GM12891 (cell line): ENCODE data around the gene KCNQ1OT1.

Experiments
- DNase-seq: peaks from one replicate; pipeline ENCODE4 v3.0.0; 2011; ENCODE audit warnings: low spot score; ENCODE audit not compliant: insufficient read length
- FAIRE-seq: peaks from 2 replicates; lab custom pipeline; 2011; peaks lifted over from hg19 to GRCh38; lab: Jason Lieb, UNC
- PAX5 ChIP-seq: IDR thresholded peaks from 2 replicates; pipeline ENCODE4 v1.6.1; 2011; ENCODE audit warnings: low read length, moderate library complexity, mild to moderate bottlenecking; ENCODE audit not compliant: insufficient read depth, severe bottlenecking
- POLR2A ChIP-seq: IDR thresholded peaks from 2 replicates; pipeline ENCODE4 v1.6.1; 2011; ENCODE audit warnings: low read depth, low read length, control low read depth
- POLR2AphosphoS5 ChIP-seq: IDR thresholded peaks from 2 replicates; pipeline ENCODE4 v1.6.1; 2011; ENCODE audit warnings: low read depth, low read length, control low read depth
- POU2F2 ChIP-seq: IDR thresholded peaks from 2 replicates; pipeline ENCODE4 v1.6.1; 2011; ENCODE audit warnings: low read depth, mild to moderate bottlenecking, control low read depth, low read length, moderate library complexity
- SPI1 ChIP-seq: IDR thresholded peaks from 2 replicates; pipeline ENCODE4 v1.6.1; 2011; ENCODE audit warnings: low read depth, low read length, control low read depth
- TAF1 ChIP-seq: IDR thresholded peaks from 2 replicates; pipeline ENCODE4 v1.6.1; 2011; ENCODE audit warnings: low read depth, low read length, control low read depth

Gene KCNQ1OT1

GRCh38 chr11:2609345-2609744, 90.4 kb downstream of the KCNQ1OT1 start:
- FAIRE-seq: no peak
- TF ChIP-seq PAX5: no peak
- no peak for TF ChIP-seq POLR2AphosphoS5
- TF ChIP-seq POU2F2: no peak
- TF ChIP-seq SPI1: no peak
- TF ChIP-seq TAF1: no peak
- no peak for TF ChIP-seq POLR2A

GRCh38 chr11:2599561-2600189, 100.1 kb downstream of the KCNQ1OT1 start:
- TF ChIP-seq POLR2AphosphoS5 (no peak), PAX5 (no peak), SPI1 (no peak), POU2F2 (no peak), POLR2A (no peak), TAF1 (no peak)
- DNase-seq: no peak
- no peak for FAIRE-seq

More at GRCh38 chr11:2609345-2609744, 90.4 kb downstream of the KCNQ1OT1 start:
- no peak for DNase-seq

DNA sequence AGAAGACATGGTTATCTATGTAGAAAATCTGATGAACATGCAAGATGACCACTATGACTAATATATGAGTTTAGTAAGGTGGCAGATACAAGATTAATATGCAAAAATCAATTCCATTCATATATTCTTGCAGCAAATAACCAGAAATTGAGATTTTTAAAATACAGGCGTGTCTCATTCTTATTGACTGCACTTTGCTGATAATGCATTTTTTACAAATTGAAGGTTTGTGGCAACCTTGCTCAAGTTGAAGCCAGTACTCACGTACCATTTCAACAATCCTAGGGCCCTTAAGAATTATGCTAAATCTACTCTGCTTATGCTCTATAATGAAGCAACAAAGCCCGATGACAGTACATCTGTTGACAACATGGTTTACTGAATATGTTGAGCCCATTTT, 104.6 kb downstream of the KCNQ1OT1 start:
- TF ChIP-seq PAX5 (no peak), POLR2A (no peak), TAF1 (no peak), SPI1 (no peak), POU2F2 (no peak), POLR2AphosphoS5 (no peak)
- FAIRE-seq (no peak), DNase-seq (no peak)

DNA sequence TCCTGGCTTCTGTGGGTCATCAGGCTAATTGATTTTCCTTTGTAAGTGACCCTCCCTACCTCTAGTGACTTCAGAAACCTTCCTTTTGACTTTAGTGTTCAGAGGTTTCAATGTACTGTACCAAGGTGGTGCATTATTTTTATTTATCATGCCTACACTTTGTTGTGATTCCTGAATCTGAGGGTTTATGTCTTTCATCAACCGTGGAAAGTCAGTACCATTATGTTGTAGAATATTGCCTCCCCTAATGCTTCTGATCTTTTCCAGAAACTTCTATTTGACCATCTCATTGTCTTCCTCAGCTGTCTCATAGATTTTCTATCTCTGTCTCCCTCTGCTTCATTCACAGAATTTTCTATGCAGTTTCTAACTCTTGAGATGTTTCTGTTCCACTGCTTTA, 105.5 kb downstream of the KCNQ1OT1 start:
- FAIRE-seq (no peak), DNase-seq (no peak)
- no peak for TF ChIP-seq POU2F2
- no peak for TF ChIP-seq PAX5
- TF ChIP-seq POLR2A: no peak
- no peak for TF ChIP-seq TAF1
- no peak for TF ChIP-seq POLR2AphosphoS5
- TF ChIP-seq SPI1: no peak

DNA sequence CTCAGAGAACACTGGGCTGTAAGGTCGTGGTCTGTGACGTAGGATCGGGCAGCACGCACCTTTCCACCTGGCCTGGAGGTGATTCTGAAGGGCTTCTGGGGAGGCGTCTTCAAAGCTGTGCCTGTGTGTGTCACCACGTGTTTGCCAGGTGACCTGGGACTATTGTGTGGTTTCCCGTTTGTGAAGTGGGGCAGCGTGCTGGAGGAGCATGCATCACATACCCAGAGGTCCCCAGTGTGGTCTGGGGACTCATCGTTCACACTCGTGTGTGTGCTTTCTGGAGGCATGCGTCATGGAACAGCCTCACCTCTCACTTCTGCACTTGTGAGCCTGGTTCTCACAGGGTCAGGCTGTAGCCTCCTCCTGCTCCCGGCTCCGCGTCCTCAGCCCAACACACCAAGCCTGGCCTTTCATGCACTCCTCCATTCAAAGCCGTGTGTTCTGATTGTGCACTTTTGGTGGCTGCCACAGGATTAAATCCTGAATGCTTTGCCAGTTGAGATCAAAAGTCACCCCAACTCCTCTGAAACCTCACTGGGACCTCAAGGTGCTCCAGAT, 106.3 kb downstream of the KCNQ1OT1 start:
- FAIRE-seq (no peak), DNase-seq (no peak)
- TF ChIP-seq TAF1: no peak
- no peak for TF ChIP-seq POLR2AphosphoS5
- TF ChIP-seq PAX5: no peak
- no peak for TF ChIP-seq POLR2A
- TF ChIP-seq POU2F2: no peak
- TF ChIP-seq SPI1: no peak

- DNase-seq (peak; percentile 8), FAIRE-seq (no peak)
- no peak for TF ChIP-seq SPI1
- TF ChIP-seq POLR2A: no peak
- no peak for TF ChIP-seq TAF1
- no peak for TF ChIP-seq PAX5
- TF ChIP-seq POLR2AphosphoS5: no peak
- TF ChIP-seq POU2F2: no peak
Measured at GRCh38 chr11:2592559-2593392, 107.0 kb downstream of the KCNQ1OT1 start.

DNA sequence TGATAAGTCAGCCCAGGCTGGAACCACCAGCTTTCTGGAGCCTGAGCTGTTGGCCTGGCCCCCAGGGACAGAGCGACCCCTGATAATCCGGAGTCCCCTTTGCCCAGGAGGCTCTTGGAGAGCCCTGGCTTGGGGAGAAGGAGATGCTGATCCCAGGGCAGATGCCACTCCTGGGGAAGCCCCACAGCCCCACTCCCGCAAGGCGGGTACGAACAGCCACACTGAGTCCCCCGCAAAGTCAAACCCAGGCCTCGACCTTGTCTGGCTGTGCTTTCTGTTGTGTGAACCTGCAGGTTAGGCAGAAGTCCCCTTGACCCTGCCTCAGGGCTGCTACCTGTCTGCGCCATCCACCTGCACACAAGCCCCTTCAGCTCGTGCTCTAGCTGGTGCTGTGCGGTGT, 108.0 kb downstream of the KCNQ1OT1 start:
- TF ChIP-seq SPI1 (no peak), POLR2A (no peak), POU2F2 (no peak), POLR2AphosphoS5 (no peak), TAF1 (no peak), PAX5 (no peak)
- FAIRE-seq: no peak
- peak; percentile 5 for DNase-seq

DNA sequence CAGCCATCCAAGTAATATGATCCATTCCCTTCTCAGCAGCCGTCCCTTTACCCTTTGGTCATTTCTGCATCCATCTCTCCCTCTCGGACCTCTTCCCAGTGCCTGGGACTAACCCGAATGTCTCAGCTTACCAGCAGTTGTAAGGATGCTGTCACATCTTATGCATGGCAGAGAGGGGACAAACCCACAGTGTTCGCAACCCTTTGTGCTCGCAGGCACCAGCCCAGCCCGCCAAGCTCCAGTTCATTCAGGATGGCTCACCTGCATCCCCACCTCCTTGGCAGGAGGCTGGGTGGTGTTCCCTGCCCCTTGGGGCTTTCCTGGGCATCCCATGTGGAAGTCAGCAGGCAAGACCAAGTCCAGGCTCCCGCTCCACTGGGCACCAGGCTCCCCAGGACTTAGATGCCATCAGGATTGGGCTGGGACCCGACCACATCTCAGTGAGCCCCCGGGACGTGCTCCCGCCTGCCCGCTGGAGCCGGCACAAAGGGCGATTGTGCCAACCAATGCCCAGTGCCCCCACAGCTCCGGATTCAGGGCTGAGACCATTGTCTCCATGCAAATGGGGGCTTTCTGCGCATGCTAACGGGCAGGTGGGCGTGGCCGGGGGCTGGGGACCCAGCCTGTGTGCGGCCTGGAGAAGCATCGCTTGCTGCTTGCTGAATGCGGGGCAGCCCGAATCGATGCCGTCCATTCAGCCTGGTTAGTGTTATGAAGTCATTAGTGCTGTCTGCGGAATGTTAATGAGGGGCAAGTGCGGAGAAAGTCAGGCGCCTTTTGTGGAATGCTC, 108.6 kb downstream of the KCNQ1OT1 start:
- TF ChIP-seq TAF1: no peak
- TF ChIP-seq POLR2A: no peak
- no peak for TF ChIP-seq SPI1
- no peak for TF ChIP-seq PAX5
- no peak for TF ChIP-seq POLR2AphosphoS5
- no peak for TF ChIP-seq POU2F2
- no peak for FAIRE-seq

More for the DNA sequence above, 108.6 kb downstream of the KCNQ1OT1 start:
- peak; percentile 2 for DNase-seq
